ENCODE measurements around the gene RHBG.
A peak's percentile ranks its signal among the peaks of the same experiment; 100 is the strongest.

RHBG gene

GRCh38 chr1:156386949-156387869 lies 18.2 kb downstream of the RHBG start:
- DNase-seq: no peak

DNA sequence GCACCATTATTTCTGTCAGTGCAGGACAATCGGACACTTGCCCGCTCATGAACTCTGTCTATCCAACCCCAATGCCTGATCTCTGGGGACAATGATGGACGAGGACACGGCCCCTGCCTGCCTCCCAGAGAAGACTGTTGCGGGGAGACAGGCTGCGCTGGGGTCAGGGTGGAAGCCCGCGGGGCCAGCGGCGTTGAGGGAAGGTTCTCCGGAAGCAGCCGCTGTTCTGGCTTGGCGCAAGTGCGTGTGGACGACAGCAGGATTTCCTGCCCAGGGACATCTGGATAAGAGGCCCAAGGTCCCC lies 18.8 kb downstream of the RHBG start:
- no peak for DNase-seq

DNA sequence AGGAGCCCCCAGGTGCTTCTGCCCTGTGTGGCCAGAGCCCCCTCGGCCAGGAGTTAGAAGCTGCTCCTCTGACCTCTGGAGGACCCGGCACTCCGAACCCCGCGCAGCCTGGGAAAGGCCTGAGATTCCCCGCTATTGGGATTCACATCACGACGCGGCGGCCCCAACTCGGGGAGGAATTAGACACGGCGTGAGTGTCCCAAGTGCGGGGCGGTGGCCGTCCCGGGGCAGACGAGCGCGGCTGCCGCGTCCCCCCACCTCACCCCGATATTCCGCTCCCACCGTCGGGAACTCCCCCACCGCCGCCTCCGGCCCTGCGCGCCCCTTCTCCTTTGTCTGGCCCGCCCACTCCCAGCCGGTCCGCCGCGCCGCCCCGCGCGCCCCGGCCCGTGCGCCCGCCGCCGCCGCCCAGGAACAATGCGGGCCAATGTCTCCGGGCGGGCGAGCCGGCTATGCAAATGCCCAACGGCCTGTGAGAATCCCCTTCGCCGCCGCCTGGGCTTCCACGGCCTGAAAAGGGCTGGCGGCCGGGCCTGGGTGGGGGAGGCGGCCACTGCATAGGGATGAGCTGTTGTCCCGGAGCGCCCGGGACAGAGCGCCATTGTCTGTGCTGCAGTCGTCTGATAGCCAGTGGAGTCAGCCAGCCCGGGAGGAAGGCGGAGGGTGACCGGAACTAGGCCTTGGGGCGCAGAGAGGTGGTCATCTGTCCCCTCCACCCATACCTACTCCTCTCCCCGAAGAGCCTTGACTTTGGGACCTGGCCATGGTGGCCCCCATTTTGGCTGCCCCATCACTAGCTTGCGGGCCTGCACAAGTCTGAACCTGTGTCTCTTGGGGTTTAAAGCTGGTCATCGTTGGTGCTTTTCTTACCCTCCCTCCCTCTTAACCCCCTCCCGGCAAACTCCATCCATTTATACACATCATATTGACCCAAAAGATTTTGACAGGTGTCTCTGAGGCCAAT lies 19.4 kb downstream of the RHBG start:
- DNase-seq: no peak

DNA sequence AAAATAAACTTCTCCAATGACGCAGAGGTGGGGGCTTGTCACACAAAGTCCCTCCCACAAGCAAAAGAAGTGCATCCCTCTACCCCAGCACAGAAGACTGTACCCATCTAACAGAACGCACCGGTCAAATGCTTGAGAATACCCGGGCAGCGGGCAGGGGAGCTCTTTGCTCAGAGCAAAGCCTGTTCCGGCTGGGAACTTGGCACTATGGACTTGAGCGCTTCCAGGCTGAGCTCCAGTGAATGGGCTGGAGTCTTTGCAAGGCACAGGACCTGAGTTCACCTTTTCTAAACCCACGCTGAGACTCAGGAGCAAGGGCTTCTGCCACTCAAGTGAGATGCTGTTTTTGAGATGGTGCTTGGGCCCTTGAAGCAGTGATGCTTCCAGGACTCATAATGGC lies 20.3 kb downstream of the RHBG start:
- no peak for DNase-seq

- DNase-seq: no peak
Observed at GRCh38 chr1:156390469-156391365, 21.7 kb downstream of the RHBG start.

- no peak for DNase-seq
Observed at GRCh38 chr1:156391366-156391677, 22.3 kb downstream of the RHBG start.

DNA sequence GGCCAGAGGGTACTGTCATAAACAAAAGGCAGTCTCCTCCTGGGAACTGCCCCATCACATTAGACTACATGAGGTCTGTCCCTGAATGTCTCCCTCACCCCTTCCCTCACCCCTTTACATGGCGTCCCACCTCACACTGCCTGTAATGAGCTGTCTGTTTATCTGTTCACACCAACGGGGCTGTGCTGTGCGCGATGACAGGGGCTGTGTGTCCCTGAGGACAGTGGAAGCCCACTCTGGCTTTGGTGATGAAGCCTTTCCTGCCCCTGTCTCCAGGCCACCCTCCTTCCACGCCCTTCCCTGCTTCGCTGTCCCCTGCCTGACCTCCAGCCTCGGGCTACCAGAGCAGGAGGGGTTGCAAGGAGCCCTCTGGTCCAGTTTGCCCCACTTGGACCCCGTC lies 22.7 kb downstream of the RHBG start:
- DNase-seq: no peak

- no peak for DNase-seq
Observed at GRCh38 chr1:156392452-156392853, 23.4 kb downstream of the RHBG start.

GRCh38 chr1:156393095-156393494 lies 24.1 kb downstream of the RHBG start:
- no peak for DNase-seq

DNA sequence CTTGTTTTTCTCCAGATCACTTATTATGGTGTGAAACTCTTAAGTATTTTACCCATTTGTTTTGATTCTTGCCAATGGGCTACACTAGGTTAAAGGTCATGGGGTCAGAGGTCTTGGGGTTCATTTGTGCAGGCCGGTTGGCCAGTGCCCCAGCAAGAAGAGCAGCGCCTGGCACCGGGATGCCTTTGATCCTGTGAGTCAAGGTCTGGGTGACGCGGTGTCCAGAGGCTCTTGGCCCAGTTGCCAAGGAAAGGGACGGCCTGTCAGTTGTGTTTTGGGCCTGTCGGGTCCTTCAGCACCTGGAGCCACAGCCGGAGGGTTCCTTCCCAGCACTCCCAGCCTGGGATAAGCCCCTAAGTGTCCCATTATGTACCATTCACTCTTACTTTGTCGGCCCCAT lies 25.1 kb downstream of the RHBG start:
- DNase-seq: no peak

DNA sequence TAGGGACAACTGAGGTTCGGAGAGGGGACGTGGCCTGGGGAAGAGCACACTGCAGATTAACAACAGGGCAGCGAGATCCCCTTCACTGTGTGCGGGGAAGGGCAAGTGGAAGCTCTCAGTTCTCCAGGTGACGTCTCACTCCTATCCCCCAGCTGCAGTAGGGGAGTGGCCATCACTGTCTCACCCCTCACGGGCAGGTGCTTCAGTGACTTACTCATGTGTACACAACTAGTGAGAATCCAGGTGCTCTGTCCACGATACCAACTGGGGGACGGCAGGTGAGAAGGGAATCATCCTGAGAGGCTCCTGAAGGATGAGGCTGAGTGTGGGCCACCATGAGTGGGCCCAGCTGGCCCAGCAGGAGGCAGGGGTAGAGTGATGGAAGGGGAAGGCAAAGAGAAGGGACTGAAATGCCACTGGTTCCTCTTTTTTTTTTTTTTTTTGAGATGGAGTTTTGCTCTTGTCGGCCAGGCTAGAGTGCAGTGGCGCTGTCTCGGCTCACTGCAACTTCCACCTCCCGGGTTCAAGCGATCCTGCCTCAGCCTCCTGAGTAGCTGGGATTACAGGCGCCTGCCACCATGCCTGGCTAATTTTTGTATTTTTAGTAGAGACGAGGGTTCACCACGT lies 25.9 kb downstream of the RHBG start:
- peak in 3 of 4 experiments; percentile 54 to 63 (median 56) for DNase-seq

DNA sequence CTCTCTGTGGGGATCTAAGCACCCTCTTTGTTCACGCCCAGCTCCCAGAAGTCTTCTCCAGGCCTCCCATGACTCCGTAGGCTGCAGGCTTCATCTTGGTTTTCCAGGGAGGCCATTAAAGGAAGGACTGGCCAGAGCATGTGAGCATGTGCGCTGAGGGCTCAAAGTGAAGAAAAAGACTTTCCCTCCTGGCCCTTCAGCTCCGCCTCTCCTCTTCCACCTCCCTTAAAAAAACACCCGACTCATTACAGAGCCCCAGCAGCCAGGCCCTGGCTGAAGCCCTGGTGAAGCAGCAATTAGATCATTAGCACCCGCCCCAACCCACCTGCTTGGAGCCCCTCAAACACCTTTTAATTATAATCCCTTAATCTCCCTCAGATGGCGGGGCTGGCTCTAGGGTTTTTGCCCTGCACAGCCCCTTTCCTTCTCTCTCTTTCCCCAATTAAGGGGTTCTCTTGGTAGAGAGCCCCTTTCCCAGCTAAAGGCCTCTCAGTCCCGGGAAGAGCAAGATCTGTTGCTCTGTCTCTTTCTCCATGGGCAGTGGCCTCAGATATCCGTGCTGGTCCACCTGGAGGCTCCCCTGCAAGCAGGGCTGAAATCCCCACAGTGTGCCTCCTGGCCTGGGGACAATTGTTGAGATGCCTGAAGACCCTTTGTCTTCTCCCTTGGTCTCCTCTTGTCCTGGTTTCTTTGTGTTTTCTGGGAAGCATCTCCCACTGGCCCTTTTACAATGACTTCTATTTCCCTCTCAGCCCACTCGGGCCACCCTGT lies 30.5 kb downstream of the RHBG start:
- DNase-seq: no peak

DNA sequence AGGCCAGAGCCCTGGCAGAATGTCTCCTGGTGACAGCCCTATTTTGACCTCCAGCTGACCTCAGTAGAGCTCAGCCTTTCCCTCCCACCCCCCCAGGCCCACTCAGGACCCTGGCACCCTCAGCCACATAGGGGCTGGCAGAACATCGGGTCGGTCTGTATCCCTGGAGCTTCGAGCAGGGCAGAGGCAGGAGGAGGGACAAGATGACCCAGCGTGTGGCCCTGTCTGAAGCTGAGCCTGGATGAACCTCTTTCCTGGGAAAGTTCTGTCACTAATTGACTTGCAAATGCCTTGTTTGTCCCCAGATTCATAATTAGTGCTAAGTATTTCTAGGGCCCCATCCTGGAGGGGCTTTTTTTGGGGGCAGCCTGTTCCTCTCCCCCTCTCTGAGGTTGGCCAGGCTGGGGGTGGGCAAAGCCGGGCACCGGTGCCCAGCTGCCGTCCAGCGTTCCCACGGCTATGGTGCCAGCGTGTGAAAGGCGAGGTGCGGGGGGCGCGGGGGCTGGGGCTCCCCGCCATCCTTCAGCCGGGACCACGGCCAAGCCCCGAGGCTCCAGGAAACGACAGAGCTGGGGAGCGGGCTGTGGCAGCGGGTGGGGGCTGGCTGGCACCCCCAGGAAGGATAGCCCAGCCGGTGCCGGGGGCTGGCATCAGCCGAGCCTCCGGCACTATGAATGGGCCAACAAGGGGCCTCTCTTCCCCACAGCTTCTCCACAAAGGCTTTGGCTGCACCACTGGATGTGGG lies 31.4 kb downstream of the RHBG start:
- DNase-seq: no peak

DNA sequence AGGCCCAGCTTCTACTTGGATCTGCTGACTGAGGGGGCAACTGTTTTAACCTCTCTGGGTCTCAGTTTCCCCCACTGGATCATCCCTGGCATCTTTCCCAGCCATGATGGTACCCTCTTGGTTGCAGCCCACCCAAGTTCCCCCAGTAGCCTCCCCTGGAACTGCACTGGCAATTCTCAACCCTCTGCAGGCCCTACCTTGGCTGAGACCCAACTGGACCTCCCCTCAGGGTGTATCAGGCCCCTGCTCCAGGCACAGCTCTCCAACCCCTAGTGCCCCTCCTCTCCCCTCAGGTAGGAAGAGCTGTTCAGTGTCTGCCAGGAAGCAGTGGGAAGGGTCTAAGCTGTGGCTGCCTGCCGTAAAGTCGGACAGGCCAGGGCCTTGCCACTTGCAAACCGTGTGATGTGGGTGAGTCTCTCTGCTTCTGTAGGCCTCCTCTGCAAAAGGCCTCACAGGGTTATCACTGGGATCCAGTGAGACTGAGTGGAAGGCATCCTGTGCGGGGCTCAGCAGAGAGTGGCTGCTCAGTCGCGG lies 32.1 kb downstream of the RHBG start:
- no peak for DNase-seq

DNA sequence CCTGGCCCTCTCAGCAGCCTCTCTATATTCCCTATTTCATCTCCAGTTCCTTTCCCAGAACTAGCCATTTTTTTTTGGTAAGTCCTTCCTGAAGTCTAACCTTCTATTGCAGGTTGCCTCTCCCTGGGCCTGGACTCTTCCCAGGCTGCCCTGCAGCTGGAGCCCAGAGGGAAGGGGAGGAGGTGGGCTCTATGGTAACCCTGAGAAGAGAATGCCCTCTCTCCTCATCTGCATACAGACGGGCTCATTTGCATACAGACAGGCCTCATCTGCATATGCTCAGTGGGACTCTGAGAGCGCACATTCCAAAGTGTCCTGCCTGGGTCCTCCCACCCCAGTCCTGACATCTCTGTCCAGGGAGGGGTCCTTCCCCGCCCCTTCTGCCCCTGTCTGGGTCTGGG lies 32.7 kb downstream of the RHBG start:
- DNase-seq: no peak

DNA sequence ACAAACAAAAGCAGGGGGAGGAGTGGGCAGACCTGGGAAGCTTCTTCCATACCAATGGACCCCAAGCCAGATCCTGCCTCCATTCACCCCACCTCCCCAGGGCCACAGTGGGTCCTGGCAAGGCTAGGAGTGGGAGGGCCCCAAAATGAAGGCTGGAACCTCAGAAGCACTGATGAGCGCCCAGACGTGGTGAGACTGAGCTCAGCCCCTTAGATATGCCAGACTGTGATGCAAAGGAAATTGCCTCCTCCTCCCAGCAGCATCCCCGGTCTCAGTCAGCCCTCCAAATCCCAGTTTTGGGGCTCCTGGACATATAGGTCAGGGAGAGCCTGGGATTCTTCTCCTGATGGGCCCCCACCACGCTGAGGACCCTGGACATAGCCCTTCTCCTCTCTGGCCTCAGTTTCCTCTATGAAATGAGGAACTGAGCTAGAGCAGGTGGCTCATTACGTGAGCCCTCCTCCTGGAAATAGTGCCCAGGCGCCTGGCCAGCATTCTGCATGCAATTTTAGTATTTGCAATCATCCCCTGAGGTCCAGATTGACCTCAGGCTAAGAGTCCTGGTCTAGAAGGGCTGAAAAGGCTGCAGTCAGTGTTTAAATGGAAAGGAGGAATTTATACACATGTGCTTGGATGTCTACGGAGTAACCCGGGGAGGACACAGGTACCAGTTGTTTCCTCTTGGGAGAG lies 33.5 kb downstream of the RHBG start:
- no peak for DNase-seq

DNA sequence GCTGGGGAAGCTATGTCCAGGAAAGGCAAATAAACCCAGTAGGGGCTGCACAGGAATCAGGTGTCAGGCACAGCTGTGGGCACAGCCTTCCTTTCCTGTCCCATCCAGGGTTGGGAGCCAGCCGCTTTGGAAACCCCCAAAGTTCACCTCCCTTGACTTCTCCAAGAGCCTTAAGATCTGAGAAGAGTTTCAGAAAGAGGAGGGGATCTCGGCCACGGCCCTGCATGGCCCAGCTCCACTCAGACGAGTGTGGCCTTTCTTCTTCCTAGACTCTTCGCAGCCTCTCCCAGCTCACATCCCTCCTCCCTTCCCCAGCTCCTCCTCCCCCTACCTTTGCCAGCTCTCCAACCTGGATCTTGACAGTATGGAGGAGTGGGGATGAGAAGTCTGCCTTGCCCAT lies 36.7 kb downstream of the RHBG start:
- no peak for DNase-seq

GRCh38 chr1:156406251-156406650 lies 37.2 kb downstream of the RHBG start:
- no peak for DNase-seq

DNA sequence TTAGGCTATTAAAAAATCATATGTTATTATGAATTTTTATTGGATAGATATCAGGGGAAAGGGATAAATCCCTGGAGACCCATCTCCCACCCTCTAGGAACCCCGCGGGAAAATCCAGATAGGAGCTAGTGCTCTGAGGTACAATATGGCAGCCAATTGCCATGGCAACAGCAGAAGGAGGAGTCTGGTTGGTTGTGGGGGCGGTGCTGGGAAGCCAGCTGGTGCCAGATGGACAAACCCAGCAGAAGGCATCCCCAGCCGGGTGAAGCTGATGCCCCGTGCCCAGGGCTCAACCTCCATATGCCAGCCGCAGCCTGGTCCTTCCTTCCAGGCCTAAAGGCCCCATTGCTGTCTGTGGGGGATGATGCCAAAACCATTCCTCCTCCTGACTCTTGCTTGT lies 38.3 kb downstream of the RHBG start:
- no peak for DNase-seq

- no peak for DNase-seq
Observed at GRCh38 chr1:156407760-156408159, 38.7 kb downstream of the RHBG start.
